B cell (primary cell): ENCODE data around the gene SPDYE3.

Experiments used
- EZH2 ChIP-seq: IDR thresholded peaks from 2 replicates; pipeline ENCODE4 v1.6.1; 2012; ENCODE audit warnings: borderline replicate concordance, low read depth, mild to moderate bottlenecking, moderate library complexity, low read length; ENCODE audit not compliant: insufficient read depth, poor library complexity, severe bottlenecking
- TF ChIP-seq, protein P1 (sequence below): fragments of 200-600 bp; IDR thresholded peaks from one replicate; pipeline ENCODE4 v1.8.0; 2022; ENCODE audit warnings: antibody characterized with exemption, mild to moderate bottlenecking

DNA sequence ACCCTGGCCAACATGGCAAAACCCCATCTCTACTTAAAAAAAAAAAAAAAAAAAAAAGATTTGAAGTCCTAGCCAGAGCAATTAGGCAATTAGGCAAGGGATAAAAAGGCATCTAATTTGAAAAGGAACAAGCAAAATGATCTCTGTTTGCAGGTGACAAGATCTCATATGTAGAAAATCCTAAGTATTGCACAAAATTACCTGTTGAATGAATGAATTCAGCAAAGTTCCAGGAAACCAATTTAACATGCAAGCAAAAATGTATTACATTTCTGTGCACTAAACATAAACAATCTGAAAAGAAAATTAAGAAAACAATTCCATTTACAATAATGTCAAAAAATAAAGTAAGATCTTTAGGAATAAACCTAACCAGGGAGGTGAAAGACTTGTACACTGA is 55.6 kb downstream of the SPDYE3 start:
- TF ChIP-seq, protein P1, sequence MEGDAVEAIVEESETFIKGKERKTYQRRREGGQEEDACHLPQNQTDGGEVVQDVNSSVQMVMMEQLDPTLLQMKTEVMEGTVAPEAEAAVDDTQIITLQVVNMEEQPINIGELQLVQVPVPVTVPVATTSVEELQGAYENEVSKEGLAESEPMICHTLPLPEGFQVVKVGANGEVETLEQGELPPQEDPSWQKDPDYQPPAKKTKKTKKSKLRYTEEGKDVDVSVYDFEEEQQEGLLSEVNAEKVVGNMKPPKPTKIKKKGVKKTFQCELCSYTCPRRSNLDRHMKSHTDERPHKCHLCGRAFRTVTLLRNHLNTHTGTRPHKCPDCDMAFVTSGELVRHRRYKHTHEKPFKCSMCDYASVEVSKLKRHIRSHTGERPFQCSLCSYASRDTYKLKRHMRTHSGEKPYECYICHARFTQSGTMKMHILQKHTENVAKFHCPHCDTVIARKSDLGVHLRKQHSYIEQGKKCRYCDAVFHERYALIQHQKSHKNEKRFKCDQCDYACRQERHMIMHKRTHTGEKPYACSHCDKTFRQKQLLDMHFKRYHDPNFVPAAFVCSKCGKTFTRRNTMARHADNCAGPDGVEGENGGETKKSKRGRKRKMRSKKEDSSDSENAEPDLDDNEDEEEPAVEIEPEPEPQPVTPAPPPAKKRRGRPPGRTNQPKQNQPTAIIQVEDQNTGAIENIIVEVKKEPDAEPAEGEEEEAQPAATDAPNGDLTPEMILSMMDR, result no peak
- no peak for TF ChIP-seq EZH2
